ENCODE measurements around the gene HDGF. TPM values are rescaled to one million over a fixed set of nuclear protein-coding genes. Genes with fewer than 3 reads are reported as not detected.

Gene HDGF
- total RNA-seq, 1 experiment from 2014 or later = 310 TPM

- Mint-ChIP-seq H3K27me3 (ENCODE audit: low read depth) (peaks cover 37% of the 10 kb centered on the region), H3K4me3 (peak overlapping the region; percentile 74 to 91), H3K9me3 (no peaks in the 10 kb centered on the region; a peak in 1 of 5 replicates), H3K4me1 (peaks cover 55 to 62% of the 10 kb centered on the region in 2 experiments), H3K27ac (peak overlapping the region in 1 of 3 experiments; percentile 41; a peak in 1 of 7 replicates), H3K36me3 (ENCODE audit: insufficient read depth in 1 of 3, low read depth in 3 of 3) (peaks cover 11 to 34% (median 24%) of the 10 kb centered on the region in 3 experiments)
- Histone ChIP-seq H2BK5ac (ENCODE audit: insufficient read length, low read length) (no peak overlapping the region), H3K14ac (ENCODE audit: insufficient read depth, low read length) (no peak overlapping the region), H2AK5ac (ENCODE audit: insufficient read length, low read length) (no peak overlapping the region), H3K9me3 (ENCODE audit: control insufficient read depth, low read depth, low read length) (no peaks in the 10 kb centered on the region), H3K23me2 (ENCODE audit: insufficient read length, low read depth, low read length, poor library complexity, severe bottlenecking) (peaks cover 39% of the 10 kb centered on the region), H3K18ac (ENCODE audit: insufficient read length, low read depth, low read length) (no peak overlapping the region), H3K79me2 (ENCODE audit: insufficient read depth, low read length) (no peaks in the 10 kb centered on the region), H4K91ac (ENCODE audit: insufficient read length, low read depth, low read length) (no peak overlapping the region), H3K56ac (ENCODE audit: insufficient read length, low read depth, low read length) (no peak overlapping the region), H3K27ac (ENCODE audit: insufficient read length, low read depth, low read length) (no peak overlapping the region), H2BK120ac (ENCODE audit: low read depth, low read length, poor library complexity, severe bottlenecking) (no peak overlapping the region), H2AFZ (ENCODE audit: low read length) (no peak overlapping the region), H3K4me1 (ENCODE audit: insufficient read depth, low read length) (peaks cover 12% of the 10 kb centered on the region; the same call in 1 of the 2 replicates), H3K23ac (ENCODE audit: insufficient read length, low read depth, low read length) (no peak overlapping the region), H4K5ac (ENCODE audit: insufficient read length, low read depth, low read length) (no peak overlapping the region), H4K8ac (replicated peaks; ENCODE audit: insufficient read length, low read depth, low read length) (no peak overlapping the region), H3K4me2 (ENCODE audit: insufficient read depth, insufficient read length, low read length) (peak overlapping the region; percentile 83), H2BK15ac (ENCODE audit: low read depth, low read length) (no peak overlapping the region), H3K79me1 (ENCODE audit: insufficient read depth, low read depth, low read length, poor library complexity, severe bottlenecking) (no peaks in the 10 kb centered on the region), H3K27me3 (ENCODE audit: insufficient read depth, low read length) (peaks cover 3% of the 10 kb centered on the region; the same call in 1 of the 2 replicates), H3K4ac (ENCODE audit: low read depth, low read length) (no peak overlapping the region), H4K20me1 (ENCODE audit: control insufficient read depth, insufficient read depth, insufficient read length) (no peaks in the 10 kb centered on the region), H3T11ph (ENCODE audit: low read length) (no peak overlapping the region), H3K9ac (ENCODE audit: extremely low read depth, insufficient read length, low read length) (peak overlapping the region; percentile 1), H2BK12ac (ENCODE audit: insufficient read length, low read depth, low read length) (no peak overlapping the region), H2BK20ac (ENCODE audit: low read depth, low read length, poor library complexity, severe bottlenecking) (no peak overlapping the region)
- no CpG with 5 or more reads among the region's 10 CpGs for WGBS (ENCODE audit: extremely low coverage, insufficient read length, low lambda C conversion rate)
- no peak for DNase-seq
- no peak for TF ChIP-seq CTCF (conservative IDR thresholded peaks at IDR 0.05)
These were observed 47.2 kb downstream of the HDGF start for GRCh38 chr1:156704166-156704711.
